ENCODE measurements around the gene L3MBTL3. TPM values are rescaled to one million over a fixed set of nuclear protein-coding genes. Genes with fewer than 3 reads are reported as not detected.
"Not testable (repeated sequence)": the region's sequence is repeated elsewhere in the genome, so short reads cannot be mapped to it uniquely, and the experiment has no call there.

The L3MBTL3 gene
- total RNA-seq, 2 donors from 2014 or later = 1.8 to 3.1 TPM

GRCh38 chr6:130140084-130140483 lies 121.7 kb downstream of the L3MBTL3 start:
- DNase-seq (ENCODE audit: low spot score) = no peak
- Histone ChIP-seq H3K4me1 (no peaks in the 10 kb centered on the region), H3K9me3 (no peaks in the 10 kb centered on the region), H3K36me3 (no peaks in the 10 kb centered on the region), H3K27me3 (no peaks in the 10 kb centered on the region), H3K27ac (no peak overlapping the region), H3K4me3 (no peak overlapping the region)
- no peak for TF ChIP-seq CTCF (IDR thresholded peaks at IDR 0.05)

DNA sequence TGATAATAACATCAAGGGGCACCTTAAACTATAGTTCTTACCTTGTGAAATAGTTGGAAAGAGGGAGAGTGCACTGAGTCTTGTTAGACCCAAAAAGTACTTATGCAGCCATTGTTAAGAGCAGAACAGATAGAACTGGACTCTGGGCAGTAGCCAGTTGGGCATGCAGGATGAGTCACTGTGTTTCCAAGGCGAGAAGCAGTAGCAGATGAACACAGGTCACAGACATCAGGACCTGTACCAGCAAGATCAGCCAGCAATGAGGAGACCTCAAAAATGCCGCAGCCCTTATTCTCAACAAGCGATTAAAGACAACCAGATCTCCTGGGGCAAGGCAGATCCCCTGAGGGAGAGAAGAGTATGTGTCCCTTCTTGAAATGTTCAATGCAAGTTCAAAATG lies 125.3 kb downstream of the L3MBTL3 start:
- no peak for TF ChIP-seq CTCF (IDR thresholded peaks at IDR 0.05)
- H3K4me1 ChIP-seq = no peaks in the 10 kb centered on the region
- DNase-seq (ENCODE audit: low spot score) = no peak
- no peak overlapping the region for H3K27ac ChIP-seq
- no peaks in the 10 kb centered on the region for H3K9me3 ChIP-seq
- H3K27me3 ChIP-seq = no peaks in the 10 kb centered on the region
- H3K4me3 ChIP-seq = no peak overlapping the region
- H3K36me3 ChIP-seq = no peaks in the 10 kb centered on the region

- no peaks in the 10 kb centered on the region for H3K36me3 ChIP-seq
- no peak overlapping the region for H3K4me3 ChIP-seq
- H3K27me3 ChIP-seq = no peaks in the 10 kb centered on the region
- no peak overlapping the region for H3K27ac ChIP-seq
- no peak for DNase-seq (ENCODE audit: low spot score)
- H3K9me3 ChIP-seq = no peaks in the 10 kb centered on the region
- TF ChIP-seq CTCF (IDR thresholded peaks at IDR 0.05) = no peak
- no peaks in the 10 kb centered on the region for H3K4me1 ChIP-seq
Observed at GRCh38 chr6:130147111-130147510, 128.7 kb downstream of the L3MBTL3 start.

- no peaks in the 10 kb centered on the region for H3K27me3 ChIP-seq
- H3K4me3 ChIP-seq = no peak overlapping the region
- H3K4me1 ChIP-seq = no peaks in the 10 kb centered on the region
- no peaks in the 10 kb centered on the region for H3K36me3 ChIP-seq
- H3K9me3 ChIP-seq = no peaks in the 10 kb centered on the region
- H3K27ac ChIP-seq = no peak overlapping the region
- no peak for DNase-seq (ENCODE audit: low spot score)
- no peak for TF ChIP-seq CTCF (IDR thresholded peaks at IDR 0.05)
Observed at GRCh38 chr6:130148181-130148580, 129.8 kb downstream of the L3MBTL3 start.

- H3K4me1 ChIP-seq; H3K9me3 ChIP-seq; H3K27me3 ChIP-seq; DNase-seq (ENCODE audit: low spot score); H3K4me3 ChIP-seq; H3K27ac ChIP-seq; H3K36me3 ChIP-seq: not testable (repeated sequence)
Observed at GRCh38 chr6:130149016-130149415, 130.6 kb downstream of the L3MBTL3 start.

- no peak for DNase-seq (ENCODE audit: low spot score)
- H3K27me3 ChIP-seq = no peaks in the 10 kb centered on the region
- no peak for TF ChIP-seq CTCF (IDR thresholded peaks at IDR 0.05)
- H3K27ac ChIP-seq = no peak overlapping the region
- no peaks in the 10 kb centered on the region for H3K36me3 ChIP-seq
- H3K4me1 ChIP-seq = no peaks in the 10 kb centered on the region
- H3K9me3 ChIP-seq = no peaks in the 10 kb centered on the region
- H3K4me3 ChIP-seq = no peak overlapping the region
Observed at GRCh38 chr6:130150906-130151305, 132.5 kb downstream of the L3MBTL3 start.
